Breast epithelium (tissue), 4 donors: Measurements from ENCODE around the gene VEZT. TPM values are rescaled to one million over a fixed set of nuclear protein-coding genes. Genes with fewer than 3 reads are reported as not detected.
"Not testable (repeated sequence)": the region's sequence is repeated elsewhere in the genome, so short reads cannot be mapped to it uniquely, and the experiment has no call there.

ENCODE experiments used
- DNase-seq, 2 donors: peaks; one replicate each; pipeline ENCODE4 v3.0.0-alpha.2; 2019; ENCODE audit warnings: low spot score in 2 of 2
- H3K27ac ChIP-seq, 2 donors: fragments of 200-600 bp; sonication (generic) in 1 of 2; one replicate each; pipeline ENCODE4 v1.5.1; 2016 to 2019; ENCODE audit warnings: mild to moderate bottlenecking in 1 of 2
- H3K27me3 ChIP-seq, 2 donors: fragments of 200-600 bp; sonication (generic) in 1 of 2; one replicate each; pipeline versions ENCODE4 v1.5.1 to v1.6.0; 2017 to 2019; ENCODE audit warnings: control low read depth in 1 of 2, mild to moderate bottlenecking in 1 of 2
- H3K36me3 ChIP-seq: fragments of 200-600 bp; one replicate; pipeline ENCODE4 v1.5.1; 2019
- H3K4me1 ChIP-seq, 2 donors: fragments of 200-600 bp; sonication (generic); one replicate each; pipeline ENCODE4 v1.5.1; 2016 to 2019; ENCODE audit warnings: control low read depth in 1 of 2
- H3K4me3 ChIP-seq, 3 donors: fragments of 200-600 bp; sonication (generic); 1 replicate in 2 of 3; 2 replicates in 1 of 3; pipeline ENCODE4 v1.5.1; 2016 to 2019; ENCODE audit warnings: mild to moderate bottlenecking in 3 of 3, moderate library complexity in 2 of 3
- H3K9me3 ChIP-seq, 2 donors: fragments of 200-600 bp; sonication (generic) in 1 of 2; one replicate each; pipeline ENCODE4 v1.5.1; 2016 to 2019; ENCODE audit warnings: control low read depth in 1 of 2
- POLR2A ChIP-seq: fragments of 450-650 bp; IDR thresholded peaks from one replicate; pipeline ENCODE4 v1.6.1; 2016; ENCODE audit warnings: antibody characterized with exemption, mild to moderate bottlenecking, moderate library complexity
- POLR2AphosphoS5 ChIP-seq, 3 donors: sonication (generic); formaldehyde crosslinking; IDR thresholded peaks; one replicate each; pipeline ENCODE4 v1.6.1; 2017; ENCODE audit warnings: antibody characterized with exemption in 3 of 3
- intact Hi-C: fragments of 100-400 bp; cut with DNase I; formaldehyde crosslinking; loops from one replicate; pipeline ENCODE4 v1.15.1; 2023; ENCODE audit warnings: low total_unique reads
- total RNA-seq, 3 donors: library from RNA; depleted of rRNA; stranded (reverse); fragments of >200 nt; gene quantifications; one replicate each; pipeline ENCODE4 v1.1.0, GENCODE V29; 2016
- TF ChIP-seq, protein P1 (sequence below), 3 donors: fragments of 450-650 bp; IDR thresholded peaks; one replicate each; pipeline ENCODE4 v1.5.1; 2016 to 2017; ENCODE audit warnings: antibody characterized with exemption in 3 of 3, mild to moderate bottlenecking in 3 of 3, moderate library complexity in 3 of 3

Gene VEZT
- total RNA-seq, 3 donors from 2014 or later = 72.8 to 126 (median 73.8) TPM

GRCh38 chr12:95192271-95192670 lies 25.3 kb upstream of the VEZT start:
- no peaks in the 10 kb centered on the region for H3K36me3 ChIP-seq
- intact Hi-C loops = no loop called here
- no peak for DNase-seq
- TF ChIP-seq POLR2AphosphoS5 (IDR thresholded peaks at IDR 0.05) = no peak
- TF ChIP-seq POLR2A = no peak
- TF ChIP-seq, protein P1, sequence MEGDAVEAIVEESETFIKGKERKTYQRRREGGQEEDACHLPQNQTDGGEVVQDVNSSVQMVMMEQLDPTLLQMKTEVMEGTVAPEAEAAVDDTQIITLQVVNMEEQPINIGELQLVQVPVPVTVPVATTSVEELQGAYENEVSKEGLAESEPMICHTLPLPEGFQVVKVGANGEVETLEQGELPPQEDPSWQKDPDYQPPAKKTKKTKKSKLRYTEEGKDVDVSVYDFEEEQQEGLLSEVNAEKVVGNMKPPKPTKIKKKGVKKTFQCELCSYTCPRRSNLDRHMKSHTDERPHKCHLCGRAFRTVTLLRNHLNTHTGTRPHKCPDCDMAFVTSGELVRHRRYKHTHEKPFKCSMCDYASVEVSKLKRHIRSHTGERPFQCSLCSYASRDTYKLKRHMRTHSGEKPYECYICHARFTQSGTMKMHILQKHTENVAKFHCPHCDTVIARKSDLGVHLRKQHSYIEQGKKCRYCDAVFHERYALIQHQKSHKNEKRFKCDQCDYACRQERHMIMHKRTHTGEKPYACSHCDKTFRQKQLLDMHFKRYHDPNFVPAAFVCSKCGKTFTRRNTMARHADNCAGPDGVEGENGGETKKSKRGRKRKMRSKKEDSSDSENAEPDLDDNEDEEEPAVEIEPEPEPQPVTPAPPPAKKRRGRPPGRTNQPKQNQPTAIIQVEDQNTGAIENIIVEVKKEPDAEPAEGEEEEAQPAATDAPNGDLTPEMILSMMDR (IDR thresholded peaks at IDR 0.05) = no peak
- H3K9me3 ChIP-seq = no peaks in the 10 kb centered on the region
- H3K27ac ChIP-seq = no peak overlapping the region
- H3K4me3 ChIP-seq = no peak overlapping the region
- H3K4me1 ChIP-seq = no peaks in the 10 kb centered on the region
- no peaks in the 10 kb centered on the region for H3K27me3 ChIP-seq

DNA sequence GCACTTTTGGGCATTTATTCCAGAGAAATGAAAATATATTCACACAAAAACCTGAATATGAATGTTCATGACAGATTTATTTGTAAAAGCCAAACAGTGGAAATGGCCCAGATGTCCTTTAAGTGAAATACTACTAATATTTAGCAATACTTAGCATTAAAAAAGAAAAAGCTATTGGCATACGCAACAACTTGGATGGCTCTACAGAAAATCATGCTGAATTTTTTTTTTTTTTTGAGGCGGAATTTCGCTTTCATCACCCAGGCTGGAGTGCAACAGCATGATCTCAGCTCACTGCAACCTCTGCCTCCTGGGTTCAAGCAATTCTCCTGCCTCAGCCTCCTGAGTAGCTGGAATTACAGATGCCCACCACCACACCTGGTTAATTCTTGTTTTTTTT lies 24.5 kb upstream of the VEZT start:
- Histone ChIP-seq H3K9me3 (no peaks in the 10 kb centered on the region), H3K27me3 (no peaks in the 10 kb centered on the region), H3K27ac (no peak overlapping the region), H3K4me1 (no peaks in the 10 kb centered on the region), H3K36me3 (no peaks in the 10 kb centered on the region), H3K4me3 (no peak overlapping the region)
- intact Hi-C loops = no loop called here
- TF ChIP-seq, protein P1 (IDR thresholded peaks at IDR 0.05) = no peak
- no peak for TF ChIP-seq POLR2A
- TF ChIP-seq POLR2AphosphoS5 (IDR thresholded peaks at IDR 0.05) = no peak
- no peak for DNase-seq

DNA sequence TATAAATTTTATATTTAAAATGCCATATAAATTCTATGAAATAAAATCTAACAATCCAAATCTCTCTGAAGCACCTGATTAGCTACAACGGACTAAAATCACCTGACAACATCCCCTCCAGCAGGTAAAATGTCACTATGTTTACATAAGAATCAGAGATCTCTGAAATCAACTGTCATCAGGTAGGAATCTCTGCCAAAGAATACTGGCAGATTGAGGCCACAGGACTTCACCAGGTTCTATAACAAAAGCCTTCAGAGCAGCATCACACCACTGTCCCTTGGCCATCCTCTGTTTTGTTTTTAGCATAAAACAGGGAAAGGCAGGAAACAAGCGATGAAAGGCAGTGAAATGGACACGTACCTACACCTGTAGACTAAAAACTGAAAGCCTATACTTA lies 22.5 kb upstream of the VEZT start:
- Histone ChIP-seq H3K27me3 (no peaks in the 10 kb centered on the region), H3K4me3 (no peak overlapping the region), H3K9me3 (no peaks in the 10 kb centered on the region), H3K4me1 (no peaks in the 10 kb centered on the region), H3K36me3 (no peaks in the 10 kb centered on the region), H3K27ac (no peak overlapping the region)
- TF ChIP-seq POLR2AphosphoS5 (IDR thresholded peaks at IDR 0.05) (no peak), POLR2A (no peak)
- intact Hi-C loops = no loop called here
- DNase-seq = no peak

GRCh38 chr12:95196875-95197569 lies 20.6 kb upstream of the VEZT start:
- H3K27ac ChIP-seq, H3K4me1 ChIP-seq, intact Hi-C loops, DNase-seq, H3K27me3 ChIP-seq, H3K36me3 ChIP-seq, H3K9me3 ChIP-seq, H3K4me3 ChIP-seq: not testable (repeated sequence)

DNA sequence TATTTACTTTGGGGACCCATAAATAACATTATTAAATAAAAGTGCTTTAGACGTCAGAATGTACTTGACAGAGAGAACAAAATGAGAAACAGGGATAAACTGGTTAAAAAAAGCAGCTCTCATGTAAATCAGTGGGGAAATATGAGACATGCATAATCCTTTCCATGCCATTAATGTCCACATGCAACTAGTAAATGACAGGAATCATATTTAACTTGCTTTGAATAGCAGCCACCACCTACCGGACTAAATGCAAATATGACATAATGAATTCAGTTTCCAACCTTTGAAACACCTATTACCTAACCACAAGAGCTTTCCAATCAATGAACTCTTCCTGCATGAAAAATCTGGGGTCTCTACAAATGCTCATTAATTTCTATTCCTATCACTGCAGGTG lies 20.0 kb upstream of the VEZT start:
- Histone ChIP-seq H3K4me3 (no peak overlapping the region), H3K4me1 (no peaks in the 10 kb centered on the region), H3K36me3 (no peaks in the 10 kb centered on the region), H3K27me3 (no peaks in the 10 kb centered on the region), H3K9me3 (no peaks in the 10 kb centered on the region), H3K27ac (no peak overlapping the region)
- intact Hi-C loops = no loop called here
- TF ChIP-seq POLR2AphosphoS5 (IDR thresholded peaks at IDR 0.05) = no peak
- TF ChIP-seq POLR2A = no peak
- DNase-seq = no peak

DNA sequence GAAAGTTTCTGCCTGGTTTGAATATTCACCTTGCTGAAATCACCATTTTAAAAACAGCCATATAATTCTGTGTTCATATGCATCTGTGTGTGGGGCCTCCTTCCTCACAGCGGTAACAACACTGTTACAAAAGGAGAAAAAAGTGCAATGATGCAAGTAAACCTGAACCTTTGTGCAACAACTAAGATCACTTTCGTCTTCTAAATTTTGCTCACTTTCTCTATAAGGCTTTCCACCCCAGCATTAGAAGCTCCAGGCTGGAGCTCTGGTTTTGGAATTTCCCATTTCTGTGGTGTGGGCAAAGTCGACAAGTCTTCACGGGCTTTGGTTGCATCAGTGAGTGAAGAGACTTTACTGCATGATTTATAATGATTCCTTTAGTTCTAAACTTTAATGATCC lies 18.7 kb upstream of the VEZT start:
- no peak overlapping the region for H3K27ac ChIP-seq
- no peaks in the 10 kb centered on the region for H3K27me3 ChIP-seq
- H3K4me1 ChIP-seq = no peaks in the 10 kb centered on the region
- no peaks in the 10 kb centered on the region for H3K9me3 ChIP-seq
- intact Hi-C loops = no loop called here
- TF ChIP-seq, protein P1 (IDR thresholded peaks at IDR 0.05) = no peak
- TF ChIP-seq POLR2AphosphoS5 (IDR thresholded peaks at IDR 0.05) = no peak
- no peak for TF ChIP-seq POLR2A
- H3K36me3 ChIP-seq = no peaks in the 10 kb centered on the region
- no peak for DNase-seq
- H3K4me3 ChIP-seq = no peak overlapping the region
